HepG2 (cell line): ENCODE results near the gene USP30. TPM values are rescaled to one million over a fixed set of nuclear protein-coding genes. Genes with fewer than 3 reads are reported as not detected.

ENCODE experiments used
- E2F1 ChIP-seq: sonication (generic); formaldehyde crosslinking; IDR thresholded peaks from 2 replicates; pipeline ENCODE4 v1.5.0; 2020; ENCODE audit warnings: missing genetic modification reagents
- GATA4 ChIP-seq: sonication (generic); IDR thresholded peaks from 2 replicates; pipeline ENCODE4 v1.6.1; 2016; ENCODE audit warnings: antibody characterized with exemption, low read depth, borderline replicate concordance
- GATAD2A ChIP-seq: IDR thresholded peaks from 2 replicates; pipeline ENCODE4 v1.6.1; 2016
- KLF12 ChIP-seq: sonication (generic); formaldehyde crosslinking; IDR thresholded peaks from 2 replicates; pipeline ENCODE4 v1.4.0; 2020; ENCODE audit warnings: missing genetic modification reagents, borderline replicate concordance
- KLF9 ChIP-seq: IDR thresholded peaks from 2 replicates; pipeline ENCODE4 v1.6.1; 2016; ENCODE audit warnings: low read depth
- LRRFIP1 ChIP-seq: sonication (generic); formaldehyde crosslinking; conservative IDR thresholded peaks from 2 replicates; pipeline ENCODE4 v1.4.0; 2020; ENCODE audit warnings: missing genetic modification reagents
- NR1H2 ChIP-seq: sonication (generic); formaldehyde crosslinking; IDR thresholded peaks from 2 replicates; pipeline ENCODE4 v1.8.1; 2022; ENCODE audit warnings: low read depth, missing genetic modification reagents, borderline replicate concordance
- NR2F6 ChIP-seq, 2 experiments: IDR thresholded peaks; 2 replicates each; pipeline ENCODE4 v1.6.1; 2016; ENCODE audit warnings: antibody characterized with exemption in 1 of 2, mild to moderate bottlenecking in 1 of 2
- NR3C1 ChIP-seq: sonication (generic); formaldehyde crosslinking; IDR thresholded peaks from 2 replicates; pipeline ENCODE4 v1.4.0; 2020; ENCODE audit warnings: missing genetic modification reagents
- ONECUT2 ChIP-seq: sonication (generic); formaldehyde crosslinking; IDR thresholded peaks from 2 replicates; pipeline ENCODE4 v1.4.0; 2020; ENCODE audit warnings: missing genetic modification reagents
- PLSCR1 ChIP-seq: sonication (generic); formaldehyde crosslinking; IDR thresholded peaks from 2 replicates; pipeline ENCODE4 v1.5.0; 2020; ENCODE audit warnings: missing genetic modification reagents, mild to moderate bottlenecking, borderline replicate concordance
- SNRNP70 ChIP-seq: fragments of 200-400 bp; formaldehyde crosslinking; IDR thresholded peaks from 2 replicates; pipeline ENCODE4 v1.6.1; 2017; ENCODE audit warnings: mild to moderate bottlenecking, low read depth, low read length, moderate library complexity
- TEF ChIP-seq: sonication (generic); formaldehyde crosslinking; IDR thresholded peaks from 2 replicates; pipeline ENCODE4 v1.5.0; 2020; ENCODE audit warnings: missing genetic modification reagents
- THAP8 ChIP-seq: sonication (generic); formaldehyde crosslinking; IDR thresholded peaks from 2 replicates; pipeline ENCODE4 v1.5.1; 2020; ENCODE audit warnings: missing genetic modification reagents, mild to moderate bottlenecking, borderline replicate concordance
- ZBTB33 ChIP-seq: sonication (generic); formaldehyde crosslinking; IDR thresholded peaks from 2 replicates; pipeline ENCODE4 v1.4.0; 2020; ENCODE audit warnings: missing genetic modification reagents
- ZNF253 ChIP-seq: sonication (generic); formaldehyde crosslinking; IDR thresholded peaks from 2 replicates; pipeline ENCODE4 v1.8.0; 2022; ENCODE audit warnings: mild to moderate bottlenecking, missing genetic modification reagents, borderline replicate concordance
- ZNF770 ChIP-seq: sonication (generic); formaldehyde crosslinking; IDR thresholded peaks from 2 replicates; pipeline ENCODE4 v1.5.0; 2020; ENCODE audit warnings: mild to moderate bottlenecking, missing genetic modification reagents
- polyA plus RNA-seq, 8 experiments: library from polyadenylated mRNA; depleted of rRNA in 3 of 8; stranded (reverse) in 7 of 8; unstranded in 1 of 8; fragments of >200 nt; fragmentation: Illumina TruSeq in 4 of 8; extraction: Trizol in 4 of 8; gene quantifications; 2 replicates each; pipeline versions ENCODE4 v1.2.1 to v1.2.3, GENCODE V29; 2011 to 2016; ENCODE audit warnings: low read depth in 4 of 8, missing spikeins in 1 of 8, mixed read lengths in 1 of 8; ENCODE audit not compliant: insufficient read depth in 1 of 8
- total RNA-seq, 5 experiments: library from RNA; depleted of rRNA; stranded (reverse); fragments of >200 nt; fragmentation: Illumina TruSeq; extraction: Trizol; gene quantifications; 2 replicates each; pipeline ENCODE4 v1.2.3, GENCODE V29; 2016; ENCODE audit warnings: low read depth in 1 of 5

The USP30 gene
- total and polyA plus RNA-seq, 2 of the 13 experiments (the other 11 are each of a cell fraction or from before 2014, with no cell fraction given) = 11.2 to 20.8 TPM

GRCh38 chr12:109052414-109053323 lies at the start of gene USP30 (continued):
- TF ChIP-seq KLF9 (peak; percentile 83; the same call in 1 of the 2 replicates), NR2F6 (IDR thresholded peaks at IDR 0.05) (0 out of 2 replicates have a peak, but pooled peaks have one; percentile 17), NR2F6 (CRISPR knock-in tag; IDR thresholded peaks at IDR 0.05) (peak; percentile 34; the same call in 1 of the 2 replicates), ZBTB33 (CRISPR knock-in tag) (peak; percentile 64), GATAD2A (CRISPR knock-in tag) (peak; percentile 75), LRRFIP1 (CRISPR knock-in tag) (no peak), ZNF253 (CRISPR knock-in tag) (no peak), NR1H2 (CRISPR knock-in tag) (no peak), E2F1 (CRISPR knock-in tag) (peak; percentile 47), GATA4 (no peak), TEF (CRISPR knock-in tag) (no peak), ZNF770 (CRISPR knock-in tag) (no peak; the same call in 1 of the 2 replicates), ONECUT2 (CRISPR knock-in tag) (no peak), THAP8 (no peak; the same call in 1 of the 2 replicates), KLF12 (CRISPR knock-in tag) (0 out of 2 replicates have a peak, but pooled peaks have one; percentile 48), NR3C1 (CRISPR knock-in tag) (no peak), PLSCR1 (no peak), SNRNP70 (no peak)
